22Rv1 (cell line): ENCODE data around the gene DGCR2.

Source experiments
- CTCF ChIP-seq: fragments of 450-650 bp; IDR thresholded peaks from 2 replicates; pipeline ENCODE4 v1.5.1; 2017; ENCODE audit warnings: mild to moderate bottlenecking
- ZFX ChIP-seq: fragments of 450-650 bp; IDR thresholded peaks from 2 replicates; pipeline ENCODE4 v1.6.1; 2017; ENCODE audit warnings: antibody characterized with exemption, borderline replicate concordance

- TF ChIP-seq CTCF (no peak), ZFX (no peak)
Measured at GRCh38 chr22:19039448-19039780, 82.8 kb downstream of the DGCR2 start.
